NCI-H1694 treated with DMSO at 0.1 percent for 48 hours (cell line): ENCODE results near the gene PIP5K1C.
A peak's percentile ranks its signal among the peaks of the same experiment; 100 is the strongest.
"Not testable (repeated sequence)": the region's sequence is repeated elsewhere in the genome, so short reads cannot be mapped to it uniquely, and the experiment has no call there.

Source experiments
- DNase-seq: peaks from one replicate; lab custom pipeline; 2025; lab: John Stamatoyannopoulos, UW

Gene PIP5K1C

DNA sequence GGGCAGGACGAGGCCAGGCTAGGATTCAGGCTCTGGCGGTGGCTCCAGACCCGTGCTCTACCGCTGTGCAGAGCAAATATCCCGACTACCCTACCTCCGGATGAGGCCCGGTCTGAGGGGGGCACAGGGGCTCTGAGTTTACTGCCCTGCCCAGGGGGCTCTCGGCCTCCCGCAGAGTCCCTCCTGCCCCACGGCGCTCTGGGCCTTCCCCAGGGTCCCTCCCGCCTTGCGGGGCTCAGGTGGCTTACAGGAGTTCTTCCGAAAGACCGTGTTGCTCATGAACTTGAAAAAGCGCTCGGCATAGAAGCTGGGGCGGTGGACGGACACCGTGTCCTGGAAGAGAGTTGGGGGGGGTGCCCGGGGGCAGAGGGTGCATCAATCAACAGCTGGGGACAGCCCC lies 54.5 kb downstream of the PIP5K1C start:
- DNase-seq: no peak

DNA sequence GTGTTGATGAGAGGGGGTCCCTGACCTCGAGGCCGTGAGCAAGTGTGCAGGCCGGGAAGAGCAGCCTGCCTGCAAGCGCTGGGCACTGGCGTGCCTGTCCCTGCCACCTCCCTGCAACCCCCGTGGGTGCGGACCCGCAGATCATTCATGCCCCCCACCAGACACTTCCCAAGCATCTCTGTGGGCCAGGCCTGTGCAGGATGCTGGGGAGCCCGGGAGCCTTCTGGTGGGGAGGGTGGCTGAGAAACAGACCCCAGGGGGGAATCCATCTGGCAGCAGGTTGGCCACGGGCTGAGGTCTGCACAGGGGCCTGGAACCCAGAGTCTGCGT lies 55.2 kb downstream of the PIP5K1C start:
- DNase-seq: no peak

DNA sequence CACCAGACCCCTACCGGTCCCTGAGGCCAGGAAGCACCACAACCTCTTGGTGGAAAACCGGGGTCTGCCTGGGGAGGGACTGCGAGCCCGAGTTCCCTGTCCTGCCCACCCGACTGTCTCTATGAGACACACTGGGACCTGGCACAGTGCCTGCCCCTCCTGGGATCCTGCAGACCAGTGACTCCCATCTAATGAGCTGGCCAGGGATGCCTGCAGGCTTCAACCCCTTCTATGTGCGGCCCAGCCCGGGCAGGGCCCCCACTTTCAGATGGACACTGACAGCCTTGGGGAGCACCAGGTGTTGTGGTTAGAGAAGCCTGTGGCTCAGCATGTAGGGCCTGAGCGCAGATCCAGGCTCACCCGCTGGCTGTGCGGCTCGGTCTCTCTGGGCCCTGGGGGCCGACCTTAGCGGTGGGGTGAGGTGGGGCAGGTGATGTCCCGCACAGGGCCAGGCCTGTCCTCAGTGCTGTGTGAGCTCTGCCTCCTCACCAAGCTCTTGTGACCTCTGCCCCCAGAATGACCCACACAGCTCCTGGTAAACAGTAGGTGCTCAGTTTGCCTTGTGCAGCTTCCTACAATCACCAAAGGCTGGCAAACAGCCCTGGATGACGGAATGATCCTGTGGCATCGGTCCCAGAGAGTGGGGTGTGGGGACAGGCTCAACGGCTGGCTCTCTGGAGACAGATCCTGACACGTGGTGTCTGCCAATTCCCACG lies 55.8 kb downstream of the PIP5K1C start:
- DNase-seq: peak; percentile 31

GRCh38 chr19:3643674-3644313 lies 56.5 kb downstream of the PIP5K1C start:
- no peak for DNase-seq

- no peak for DNase-seq
Observed at GRCh38 chr19:3642987-3643673, 57.1 kb downstream of the PIP5K1C start.

DNA sequence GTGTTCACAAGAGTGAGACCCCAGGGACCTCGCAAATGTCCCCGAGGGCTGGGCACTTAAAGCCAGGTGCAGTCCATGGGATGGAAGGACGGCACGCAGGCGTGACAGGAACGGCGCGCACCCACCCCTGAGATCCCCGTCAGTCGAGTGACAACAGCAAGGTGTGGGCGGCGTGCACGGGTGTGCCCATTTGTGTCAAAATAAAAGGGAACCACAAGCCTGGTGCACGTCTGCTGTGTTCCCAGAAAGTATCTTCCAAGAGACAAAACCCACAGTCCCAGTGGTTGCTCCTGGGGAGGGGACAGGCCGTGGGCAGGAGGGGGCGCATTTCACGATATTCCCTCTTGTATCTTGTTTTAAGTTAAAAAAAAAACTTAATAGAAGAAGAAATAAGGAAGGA lies 58.0 kb downstream of the PIP5K1C start:
- no peak for DNase-seq

- DNase-seq: no peak
Observed at GRCh38 chr19:3641515-3642269, 58.6 kb downstream of the PIP5K1C start.

- no peak for DNase-seq
Observed at GRCh38 chr19:3639479-3639878, 60.8 kb downstream of the PIP5K1C start.

GRCh38 chr19:3638208-3639193 lies 61.8 kb downstream of the PIP5K1C start:
- DNase-seq: no peak

GRCh38 chr19:3637621-3638020 lies 62.6 kb downstream of the PIP5K1C start:
- DNase-seq: no peak

GRCh38 chr19:3636962-3637361 lies 63.3 kb downstream of the PIP5K1C start:
- no peak for DNase-seq

DNA sequence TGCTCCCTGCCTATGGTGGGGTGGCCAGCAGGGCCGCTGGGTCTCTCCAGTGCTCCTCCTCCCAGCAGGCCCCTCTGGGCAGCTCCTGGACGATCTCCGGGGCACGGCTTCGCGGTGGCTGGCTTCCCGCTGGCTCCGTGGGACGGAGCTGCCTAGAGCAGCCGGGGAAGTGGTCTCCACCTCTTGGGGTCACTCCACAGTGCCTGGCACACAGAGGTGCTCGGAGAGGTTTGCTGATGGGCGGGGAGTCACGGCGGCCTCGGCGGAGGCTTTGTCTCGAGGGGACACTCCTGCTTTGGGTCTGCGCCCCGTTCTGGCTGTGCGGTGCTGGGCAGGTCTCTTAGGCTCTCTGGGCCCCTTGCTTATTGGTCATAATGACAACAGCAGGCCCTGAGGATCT lies 63.8 kb downstream of the PIP5K1C start:
- no peak for DNase-seq

- DNase-seq: no peak
Observed at GRCh38 chr19:3634496-3635045, 65.7 kb downstream of the PIP5K1C start.

DNA sequence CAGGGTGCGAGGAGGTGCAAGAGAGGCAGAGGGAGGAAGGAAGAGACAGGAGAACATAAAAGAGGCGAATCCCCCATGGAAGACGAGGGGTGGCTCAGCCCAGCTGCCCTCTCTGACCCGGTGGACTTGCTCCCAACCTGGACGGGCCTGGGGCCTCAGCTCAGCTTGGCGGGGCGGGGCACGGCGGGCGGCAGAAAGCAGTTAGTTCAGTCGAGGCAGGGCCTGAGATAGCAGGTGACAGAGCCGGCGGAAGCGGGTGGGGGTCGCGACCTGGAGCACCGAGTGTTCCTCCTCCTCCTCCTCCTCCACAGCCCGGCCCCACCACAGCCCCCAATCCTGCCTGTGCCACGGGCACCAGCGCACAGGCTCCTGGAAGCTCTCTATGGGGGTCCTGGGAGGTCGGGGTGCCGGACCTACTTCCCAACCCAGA lies 66.7 kb downstream of the PIP5K1C start:
- DNase-seq: no peak

DNA sequence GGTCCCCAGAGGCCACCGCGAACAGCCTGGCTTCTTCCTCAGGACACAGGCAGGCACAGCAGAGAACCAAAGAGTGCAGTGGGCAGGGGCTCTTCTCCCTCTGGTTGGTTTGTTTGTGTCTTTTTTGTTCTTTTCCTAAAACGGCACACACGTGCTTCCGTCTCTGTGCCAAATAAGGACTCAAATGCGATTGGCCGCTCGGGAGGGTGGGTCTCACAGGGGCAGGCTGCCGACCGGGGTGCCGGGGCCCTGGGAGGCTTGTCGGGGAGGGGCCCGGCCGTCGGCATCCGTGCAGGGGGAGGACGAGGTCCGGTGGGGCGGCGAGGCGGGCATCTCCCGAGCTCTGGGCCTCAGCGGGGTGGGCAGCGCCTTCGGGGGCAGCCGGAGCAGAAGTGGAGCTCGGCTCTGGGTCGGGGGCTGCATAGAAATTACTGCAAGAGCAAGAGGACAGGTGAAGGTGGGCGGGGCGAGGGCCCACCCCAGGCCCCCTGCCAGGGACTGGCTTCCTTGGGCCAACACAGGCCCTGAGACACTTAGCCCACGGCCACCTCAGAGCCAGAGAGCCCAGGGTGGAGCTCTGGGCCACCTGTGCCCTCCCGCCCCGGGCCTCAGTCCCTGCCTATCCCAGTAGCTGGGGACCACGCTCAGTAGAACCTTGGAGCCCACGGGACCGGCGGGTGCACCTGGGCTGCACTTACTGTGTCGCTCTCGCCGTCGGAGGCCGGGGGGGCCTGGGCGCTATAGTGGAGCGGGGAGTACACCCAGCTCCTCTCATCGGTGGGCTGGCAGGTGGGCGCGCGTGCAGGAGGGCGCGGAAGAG lies 67.3 kb downstream of the PIP5K1C start:
- DNase-seq: no peak

GRCh38 chr19:3632098-3632497 lies 68.2 kb downstream of the PIP5K1C start:
- DNase-seq: no peak

GRCh38 chr19:3631053-3631861 lies 69.0 kb downstream of the PIP5K1C start:
- no peak for DNase-seq

GRCh38 chr19:3628766-3629165 lies 71.5 kb downstream of the PIP5K1C start:
- DNase-seq: not testable (repeated sequence)

DNA sequence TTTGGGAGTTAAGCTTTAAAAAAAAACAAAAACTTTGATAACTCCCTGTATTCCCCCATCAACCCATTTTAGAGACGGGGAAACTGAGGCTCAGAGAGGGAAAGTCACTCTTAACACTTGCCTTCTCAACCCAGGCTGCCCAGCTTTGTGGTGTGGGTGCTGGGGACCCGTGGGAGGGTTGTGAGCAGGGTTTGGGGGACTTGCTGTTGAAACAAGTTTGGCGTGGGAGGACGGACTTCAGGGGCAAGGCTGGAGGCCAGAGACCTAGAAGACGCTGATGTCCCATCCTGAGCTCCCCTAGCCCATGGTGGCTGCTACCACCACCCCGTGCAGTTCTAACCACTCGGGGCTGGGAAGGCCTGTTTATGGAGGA lies 72.9 kb downstream of the PIP5K1C start:
- no peak for DNase-seq
